Measurements from ENCODE around the gene CDH24. TPM values are rescaled to one million over a fixed set of nuclear protein-coding genes. Genes with fewer than 3 reads are reported as not detected.

Gene CDH24
- total RNA-seq, 2 donors from 2014 or later: 0.48 TPM

DNA sequence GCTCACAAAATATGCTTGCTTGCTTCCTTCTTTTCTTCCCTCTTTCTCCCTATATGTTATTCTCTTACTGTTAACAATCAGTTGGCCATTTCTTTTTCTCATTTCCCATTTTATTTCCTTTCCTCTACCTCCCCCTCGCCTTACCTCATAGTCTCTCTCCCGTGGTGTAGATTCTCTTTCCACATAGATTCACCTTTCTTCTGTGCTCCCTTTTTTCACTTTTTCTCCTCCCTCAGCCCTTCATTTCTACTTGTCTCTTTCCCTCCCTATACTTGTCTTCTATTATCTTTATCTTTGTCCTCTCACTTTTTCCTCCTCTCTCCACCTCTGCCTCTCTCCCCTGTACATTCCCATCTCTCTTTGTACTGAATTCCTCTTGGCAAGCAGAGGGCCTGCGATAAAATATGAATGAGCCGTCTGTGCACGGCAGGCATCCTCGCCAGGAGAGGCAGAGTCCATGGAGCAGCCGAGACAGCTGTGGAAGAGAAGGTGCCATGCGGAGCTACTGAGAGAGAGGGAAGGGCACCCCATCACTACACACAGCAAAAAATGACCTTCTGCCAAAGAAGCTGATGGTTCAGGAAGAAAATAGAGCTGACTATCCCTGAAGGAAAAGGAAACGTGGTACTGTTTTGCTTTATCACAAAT, 59.5 kb downstream of the CDH24 start:
- Mint-ChIP-seq H3K4me3 (no peak overlapping the region), H3K36me3 (ENCODE audit: low read depth) (no peaks in the 10 kb centered on the region), H3K27ac (no peak overlapping the region), H3K27me3 (no peaks in the 10 kb centered on the region), H3K9me3 (no peaks in the 10 kb centered on the region), H3K4me1 (no peaks in the 10 kb centered on the region)
- ATAC-seq (replicated peaks): no peak

Other genes with a start within 250 kb of the CDH24 start
- gene SLC7A7, start 242.1 kb downstream of the CDH24 start, total RNA-seq: under 1 TPM; 0.15 to 0.71 TPM
- 100 to 1,000 TPM in 1 of 2 donors, 10 to 100 TPM in 1; 90.4 to 142 TPM for gene MRPL52, start 227.6 kb downstream of the CDH24 start, total RNA-seq
- gene MMP14, start 220.9 kb downstream of the CDH24 start, total RNA-seq: 1 to 10 TPM; 1.5 to 2.1 TPM
- 10 to 100 TPM; 61.3 to 78.1 TPM for gene LRP10, start 185.8 kb downstream of the CDH24 start, total RNA-seq
- 1 to 10 TPM in 1 of 2 donors, under 1 TPM in 1; 0.56 to 1.3 TPM for gene REM2, start 174.3 kb downstream of the CDH24 start, total RNA-seq
- 10 to 100 TPM; 69.5 to 70.5 TPM for gene RBM23, start 138.4 kb downstream of the CDH24 start, total RNA-seq
- gene PRMT5, start 128.1 kb downstream of the CDH24 start, total RNA-seq: 100 to 1,000 TPM in 1 of 2 donors, 10 to 100 TPM in 1; 61.7 to 127 TPM
- gene HAUS4, start 100.4 kb downstream of the CDH24 start, total RNA-seq: 10 to 100 TPM; 60.6 to 78.5 TPM
- gene AJUBA, start 75.0 kb downstream of the CDH24 start, total RNA-seq: 1 to 10 TPM; 1.1 to 7.5 TPM
- 1 to 10 TPM; 8.5 to 9.6 TPM for gene C14orf93, start 47.4 kb downstream of the CDH24 start, total RNA-seq
- gene PSMB5, start 22.6 kb downstream of the CDH24 start, total RNA-seq: 100 to 1,000 TPM in 1 of 2 donors, 10 to 100 TPM in 1; 85.8 to 151 TPM
- not detected for gene PSMB11, start 15.3 kb downstream of the CDH24 start, total RNA-seq
- gene ACIN1, start 37.6 kb upstream of the CDH24 start, total RNA-seq: 100 to 1,000 TPM; 187 to 214 TPM
- gene C14orf119, start 38.0 kb upstream of the CDH24 start, total RNA-seq: 10 to 100 TPM; 40.3 to 53.4 TPM
- not detected for gene CIROP, start 47.5 kb upstream of the CDH24 start, total RNA-seq
- gene CEBPE, start 61.7 kb upstream of the CDH24 start, total RNA-seq: not detected
- gene SLC7A8, start 126.1 kb upstream of the CDH24 start, total RNA-seq: under 1 TPM; 0.61 to 0.69 TPM
- not detected for gene RNF212B, start 180.4 kb upstream of the CDH24 start, total RNA-seq
- 10 to 100 TPM in 1 of 2 donors, 1 to 10 TPM in 1; 8.4 to 10.3 TPM for gene HOMEZ, start 228.6 kb upstream of the CDH24 start, total RNA-seq
- 10 to 100 TPM; 21.1 to 68.8 TPM for gene PPP1R3E, start 245.3 kb upstream of the CDH24 start, total RNA-seq
- 1 to 10 TPM; 1.2 to 2.9 TPM for gene BCL2L2, start 249.3 kb upstream of the CDH24 start, total RNA-seq